HUES48 (cell line): ENCODE measurements around the gene PROSER2.

Experiments used
- H3K27ac ChIP-seq: one replicate; pipeline ENCODE4 v1.7.0; 2013; ENCODE audit warnings: low read depth, low read length, inconsistent platforms
- H3K27me3 ChIP-seq: 2 replicates; pipeline ENCODE4 v1.6.1; 2013; ENCODE audit warnings: mild to moderate bottlenecking, low read length; ENCODE audit not compliant: control insufficient read depth, insufficient read depth
- H3K36me3 ChIP-seq: 2 replicates; pipeline ENCODE4 v1.6.1; 2013; ENCODE audit warnings: low read length; ENCODE audit not compliant: control insufficient read depth, insufficient read depth
- H3K4me1 ChIP-seq: 2 replicates; pipeline ENCODE4 v1.6.1; 2013; ENCODE audit warnings: mild to moderate bottlenecking, low read length; ENCODE audit not compliant: control insufficient read depth, insufficient read depth
- H3K4me3 ChIP-seq: 2 replicates; pipeline ENCODE4 v1.5.1; 2013; ENCODE audit warnings: mild to moderate bottlenecking, low read depth, low read length
- H3K9ac ChIP-seq: 2 replicates; pipeline ENCODE4 v1.6.1; 2013; ENCODE audit warnings: mild to moderate bottlenecking, low read depth, low read length, moderate library complexity
- H3K9me3 ChIP-seq: 2 replicates; pipeline ENCODE4 v1.6.1; 2013; ENCODE audit warnings: low read length; ENCODE audit not compliant: control insufficient read depth, insufficient read depth

PROSER2 gene, protein sequence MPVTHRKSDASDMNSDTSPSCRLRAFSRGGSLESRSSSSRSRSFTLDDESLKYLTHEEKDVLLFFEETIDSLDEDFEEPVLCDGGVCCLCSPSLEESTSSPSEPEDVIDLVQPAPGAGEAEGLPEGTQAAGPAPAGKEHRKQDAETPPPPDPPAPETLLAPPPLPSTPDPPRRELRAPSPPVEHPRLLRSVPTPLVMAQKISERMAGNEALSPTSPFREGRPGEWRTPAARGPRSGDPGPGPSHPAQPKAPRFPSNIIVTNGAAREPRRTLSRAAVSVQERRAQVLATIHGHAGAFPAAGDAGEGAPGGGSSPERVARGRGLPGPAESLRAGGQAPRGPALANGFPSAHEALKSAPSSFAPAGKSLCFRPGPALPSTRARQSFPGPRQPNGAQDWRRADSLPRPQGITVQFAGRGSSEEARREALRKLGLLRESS

DNA sequence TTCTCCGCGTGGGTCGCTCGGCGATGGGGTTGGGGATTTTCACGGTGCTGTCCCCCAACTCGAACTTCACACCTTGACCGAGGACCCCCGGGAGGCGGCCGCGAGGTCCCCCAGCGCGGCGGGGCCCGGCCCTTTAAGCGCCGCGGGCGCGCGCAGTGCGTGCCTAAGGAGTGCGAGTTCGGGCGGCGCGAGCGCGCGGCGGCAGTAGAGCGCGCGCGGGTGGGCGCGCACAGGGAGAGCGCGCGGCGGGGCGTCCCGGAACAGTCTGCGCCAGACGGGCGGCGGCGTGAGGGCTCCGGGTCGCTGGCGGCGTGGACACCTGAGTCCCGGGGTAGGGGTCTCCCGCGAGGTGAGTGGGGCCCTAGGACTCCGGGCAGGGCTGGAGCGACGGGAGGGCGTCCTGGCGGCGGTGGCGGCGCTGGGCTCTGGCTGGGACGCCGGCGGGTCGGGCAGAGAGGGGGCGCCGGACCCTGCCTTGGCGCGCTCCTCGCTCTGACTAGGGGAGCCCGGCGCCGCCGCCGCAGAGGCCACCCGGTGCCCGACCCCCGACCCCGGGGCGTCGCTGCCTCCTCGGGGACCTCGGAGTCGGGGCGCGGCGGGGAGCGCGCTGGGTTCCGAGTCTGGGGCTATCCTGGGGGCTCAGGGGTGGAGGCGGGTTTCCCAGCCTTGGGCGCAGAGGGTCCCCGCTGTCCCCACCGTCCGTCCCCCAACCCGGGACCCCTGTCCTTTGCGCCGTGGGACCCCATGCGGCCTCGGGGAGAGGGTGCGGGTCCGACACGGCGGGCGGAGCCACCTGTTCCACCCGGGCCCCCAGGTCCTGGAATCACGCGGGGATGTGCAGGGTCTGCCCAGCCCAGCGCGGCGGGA lies at the start of gene PROSER2:
TSS of gene PROSER2 (plus strand) at position 235 of the 867 bp plus-strand sequence. CDS start 28,722 bp downstream, outside the sequence.
- Histone ChIP-seq H3K9ac (peak within 1 kb of the TSS; percentile 59; the same call in 1 of the 2 replicates), H3K9me3 (no peaks in the 10 kb centered on the region), H3K27ac (no peak within 1 kb of the TSS), H3K4me1 (peaks cover 4% of the 10 kb centered on the region; the same call in 1 of the 2 replicates), H3K27me3 (peaks cover 14% of the 10 kb centered on the region), H3K36me3 (no peaks in the 10 kb centered on the region), H3K4me3 (peak within 1 kb of the TSS; percentile 85)

DNA sequence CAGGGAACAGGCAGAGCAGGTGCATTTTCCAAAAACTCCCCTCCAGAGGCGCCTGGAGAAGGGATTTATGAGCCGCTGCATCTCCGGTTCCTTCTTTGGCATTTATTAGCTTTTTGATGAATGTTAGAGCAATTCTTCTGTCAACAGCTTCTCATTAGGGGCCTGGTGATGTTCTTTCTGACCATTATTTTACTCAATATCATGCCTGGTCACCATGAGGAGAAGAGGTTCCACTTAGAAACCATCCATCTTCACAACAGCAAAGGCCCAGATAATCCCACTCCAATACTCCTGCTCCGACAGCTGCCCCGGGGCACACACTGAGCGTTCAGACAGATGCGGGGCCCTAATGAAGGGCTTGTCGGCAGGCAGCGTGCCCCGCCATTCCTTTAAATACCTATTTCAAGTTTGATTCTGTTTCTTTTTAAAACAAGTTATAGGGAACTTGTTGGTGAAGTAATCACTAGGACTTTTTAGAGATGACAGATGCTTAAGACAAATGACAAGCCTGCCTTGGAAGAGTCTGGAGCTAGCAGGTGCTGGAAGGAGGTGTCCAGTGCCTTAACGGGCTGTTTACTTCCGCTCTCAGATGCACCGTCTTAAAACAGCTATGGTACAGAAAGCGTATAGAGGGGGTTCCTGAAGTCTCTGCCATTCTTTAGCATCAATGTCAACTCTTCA lies 49.3 kb upstream of the PROSER2 start:
- Histone ChIP-seq H3K9ac (no peak overlapping the region), H3K4me1 (no peaks in the 10 kb centered on the region), H3K27ac (no peak overlapping the region), H3K36me3 (no peaks in the 10 kb centered on the region), H3K4me3 (no peak overlapping the region), H3K9me3 (no peaks in the 10 kb centered on the region), H3K27me3 (no peaks in the 10 kb centered on the region)

DNA sequence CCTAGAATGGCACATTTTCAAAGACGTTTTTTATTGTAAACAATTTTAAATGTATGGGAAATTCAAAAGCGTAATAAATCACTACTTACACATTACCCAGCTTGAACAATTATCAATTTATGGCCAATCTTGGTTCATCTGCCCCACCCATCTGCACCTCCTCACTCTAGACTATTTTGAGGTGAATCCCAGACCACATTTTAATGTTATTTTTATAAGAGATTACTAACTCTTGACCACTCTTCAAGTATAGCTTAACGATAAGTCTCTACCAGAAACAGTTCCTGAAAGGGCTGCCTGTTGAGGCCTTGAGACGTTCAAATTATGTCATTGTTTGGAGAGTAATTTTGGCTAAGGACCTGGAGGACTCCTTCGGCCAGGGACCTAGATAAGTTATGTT lies 47.7 kb upstream of the PROSER2 start:
- Histone ChIP-seq H3K9me3 (no peaks in the 10 kb centered on the region), H3K27ac (no peak overlapping the region), H3K9ac (no peak overlapping the region), H3K4me1 (no peaks in the 10 kb centered on the region), H3K36me3 (no peaks in the 10 kb centered on the region), H3K27me3 (no peaks in the 10 kb centered on the region), H3K4me3 (no peak overlapping the region)

DNA sequence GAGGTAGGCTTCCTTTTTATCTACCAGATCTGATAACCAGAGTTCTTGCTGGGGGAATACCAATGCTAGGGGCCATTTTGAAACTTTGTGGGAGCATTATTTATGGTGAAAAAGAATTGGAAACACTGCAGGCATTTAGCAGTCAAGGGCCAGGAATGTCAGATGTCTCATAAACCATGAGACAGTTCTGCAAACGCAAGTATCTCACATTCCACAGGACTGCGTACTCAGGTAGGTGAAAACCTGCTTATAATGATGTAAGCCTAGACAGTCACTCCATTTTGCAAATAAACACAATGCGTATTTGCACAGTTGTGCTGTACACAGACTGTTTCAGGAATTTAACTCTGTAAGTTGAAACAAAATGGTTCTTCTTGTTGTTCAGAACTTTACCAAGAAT lies 47.1 kb upstream of the PROSER2 start:
- no peaks in the 10 kb centered on the region for H3K36me3 ChIP-seq
- H3K4me3 ChIP-seq, result no peak overlapping the region

DNA sequence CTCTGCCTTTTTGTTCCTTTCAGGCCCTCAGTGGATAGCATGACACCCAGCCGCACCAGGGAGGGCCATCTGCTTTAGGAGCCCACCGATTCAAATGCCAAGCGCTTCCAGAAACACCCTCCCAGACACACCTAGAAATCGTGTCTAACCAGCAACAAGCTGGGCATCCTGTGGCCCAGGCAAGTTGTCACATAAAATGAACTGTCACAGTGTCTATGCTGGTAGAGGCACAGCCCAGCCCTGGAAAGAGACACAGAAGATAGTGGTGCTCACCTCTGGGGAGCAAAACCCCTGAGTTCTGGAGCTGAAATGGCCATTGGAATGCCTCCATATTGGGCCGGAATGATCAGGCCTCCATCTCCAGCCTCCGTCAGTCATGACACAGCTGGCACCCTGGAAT lies 42.0 kb upstream of the PROSER2 start:
- H3K36me3 ChIP-seq, result no peaks in the 10 kb centered on the region
- H3K9me3 ChIP-seq, result no peaks in the 10 kb centered on the region
- no peaks in the 10 kb centered on the region for H3K27me3 ChIP-seq
- no peak overlapping the region for H3K4me3 ChIP-seq
- H3K9ac ChIP-seq, result no peak overlapping the region
- H3K4me1 ChIP-seq, result 0 out of 2 replicates have a peak, but pooled peaks cover 3% of the 10 kb centered on the region
- no peak overlapping the region for H3K27ac ChIP-seq

More for the DNA sequence above, 47.1 kb upstream of the PROSER2 start:
- Histone ChIP-seq H3K27me3 (no peaks in the 10 kb centered on the region), H3K4me1 (no peaks in the 10 kb centered on the region), H3K27ac (no peak overlapping the region), H3K9me3 (no peaks in the 10 kb centered on the region), H3K9ac (no peak overlapping the region)

DNA sequence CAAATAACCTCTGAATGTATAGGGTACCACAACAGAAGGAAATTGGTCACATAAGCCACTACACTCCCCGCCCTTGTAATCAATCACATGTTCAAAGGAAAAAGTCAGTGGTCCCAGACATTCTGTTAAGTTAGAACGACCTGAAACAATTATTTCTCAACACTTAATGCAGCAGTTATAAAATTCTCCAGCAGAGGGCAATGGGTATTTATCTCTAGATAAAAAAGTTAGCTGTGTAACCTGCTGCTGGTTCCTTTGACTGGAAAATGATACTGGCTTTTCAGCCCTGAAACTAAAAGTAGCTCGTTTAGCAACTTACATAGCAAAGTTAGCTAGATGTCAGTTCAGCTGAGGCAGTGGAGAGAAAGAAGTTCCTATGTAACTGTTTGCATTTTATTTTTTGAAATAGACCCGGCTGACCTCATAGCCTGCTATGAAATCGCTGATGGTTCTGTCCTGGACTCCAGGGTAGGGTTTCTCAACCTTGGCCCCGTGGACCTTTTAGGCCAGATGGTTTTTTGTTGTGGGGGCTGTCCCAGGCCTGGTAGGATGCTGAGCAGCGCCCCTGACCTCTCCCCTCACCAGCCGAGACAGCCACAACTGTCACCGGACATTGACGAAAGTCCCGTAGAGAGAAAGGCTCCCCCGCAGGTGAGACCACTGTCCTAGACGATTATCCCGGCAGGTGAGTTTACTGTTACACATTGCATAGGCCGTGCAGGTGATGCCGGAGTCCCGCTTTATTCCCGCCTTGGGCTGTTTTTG lies 40.2 kb upstream of the PROSER2 start:
- no peaks in the 10 kb centered on the region for H3K27me3 ChIP-seq
- no peak overlapping the region for H3K9ac ChIP-seq
- no peaks in the 10 kb centered on the region for H3K36me3 ChIP-seq
- H3K27ac ChIP-seq, result no peak overlapping the region
- no peaks in the 10 kb centered on the region for H3K9me3 ChIP-seq
- no peak overlapping the region for H3K4me3 ChIP-seq
- H3K4me1 ChIP-seq, result 0 out of 2 replicates have a peak, but pooled peaks cover 3% of the 10 kb centered on the region

DNA sequence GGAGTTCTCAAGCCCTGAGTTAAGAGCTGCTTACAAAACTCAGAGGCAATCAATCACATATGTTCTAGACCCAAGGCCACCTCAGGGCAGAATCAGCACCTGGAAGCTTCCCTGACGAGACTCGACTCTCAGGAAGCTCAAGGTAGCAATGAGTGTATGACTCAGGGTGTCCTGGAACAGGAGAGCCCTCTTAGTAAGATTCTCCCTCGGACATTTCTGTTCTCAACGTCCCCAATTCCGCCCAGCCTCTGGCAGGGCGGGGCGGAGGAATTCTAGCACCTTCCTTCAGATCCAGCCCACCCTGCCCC lies 39.6 kb upstream of the PROSER2 start:
- H3K36me3 ChIP-seq, result no peaks in the 10 kb centered on the region
- no peak overlapping the region for H3K27ac ChIP-seq
- H3K9ac ChIP-seq, result no peak overlapping the region
- H3K9me3 ChIP-seq, result no peaks in the 10 kb centered on the region
- no peak overlapping the region for H3K4me3 ChIP-seq
- H3K4me1 ChIP-seq, result 0 out of 2 replicates have a peak, but pooled peaks cover 3% of the 10 kb centered on the region
- no peaks in the 10 kb centered on the region for H3K27me3 ChIP-seq

DNA sequence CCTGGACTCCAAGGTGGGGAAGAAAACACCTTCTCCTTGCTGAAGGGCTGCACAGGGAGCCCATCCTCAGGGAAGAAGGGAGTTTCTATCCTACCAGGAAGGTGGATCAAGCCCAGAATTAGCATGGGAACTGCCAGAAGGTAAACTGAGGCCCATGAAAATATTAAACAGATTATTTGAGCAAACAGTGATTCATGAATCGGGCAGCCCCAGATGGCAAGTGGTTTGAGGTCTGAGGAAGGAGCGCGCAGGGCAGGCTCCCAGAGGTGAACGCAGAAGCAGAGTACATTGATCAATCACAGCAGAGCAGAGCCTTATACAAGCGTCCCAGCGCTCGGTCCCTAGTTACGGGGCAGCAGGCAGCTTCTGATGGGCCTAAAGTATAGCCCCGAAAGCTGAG lies 35.8 kb upstream of the PROSER2 start:
- Histone ChIP-seq H3K4me1 (0 out of 2 replicates have a peak, but pooled peaks cover 3% of the 10 kb centered on the region), H3K27me3 (no peaks in the 10 kb centered on the region), H3K27ac (no peak overlapping the region), H3K9ac (no peak overlapping the region), H3K9me3 (no peaks in the 10 kb centered on the region), H3K36me3 (no peaks in the 10 kb centered on the region), H3K4me3 (no peak overlapping the region)

DNA sequence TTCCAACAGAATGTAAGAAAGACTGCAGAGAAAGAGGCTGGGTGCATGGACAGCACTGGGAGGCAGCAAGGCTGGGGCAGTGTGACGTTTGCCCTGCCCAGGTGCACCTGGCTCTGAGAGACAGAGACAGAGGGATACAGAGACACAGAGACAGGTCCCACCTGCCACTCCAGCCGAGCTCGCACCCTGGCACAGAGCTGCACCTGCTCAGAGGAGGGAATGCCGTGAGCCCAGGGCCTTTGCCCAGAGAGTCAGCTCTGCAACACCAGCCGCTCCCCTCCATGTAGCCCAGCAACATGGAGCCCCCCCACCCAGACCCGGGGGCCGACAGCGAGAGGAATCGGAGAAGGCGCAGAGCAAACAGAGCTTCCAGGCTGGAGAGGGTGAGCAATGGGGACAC lies 35.3 kb upstream of the PROSER2 start:
- Histone ChIP-seq H3K36me3 (no peaks in the 10 kb centered on the region), H3K9ac (no peak overlapping the region), H3K27ac (no peak overlapping the region), H3K4me1 (0 out of 2 replicates have a peak, but pooled peaks cover 3% of the 10 kb centered on the region), H3K4me3 (no peak overlapping the region), H3K27me3 (no peaks in the 10 kb centered on the region), H3K9me3 (no peaks in the 10 kb centered on the region)

DNA sequence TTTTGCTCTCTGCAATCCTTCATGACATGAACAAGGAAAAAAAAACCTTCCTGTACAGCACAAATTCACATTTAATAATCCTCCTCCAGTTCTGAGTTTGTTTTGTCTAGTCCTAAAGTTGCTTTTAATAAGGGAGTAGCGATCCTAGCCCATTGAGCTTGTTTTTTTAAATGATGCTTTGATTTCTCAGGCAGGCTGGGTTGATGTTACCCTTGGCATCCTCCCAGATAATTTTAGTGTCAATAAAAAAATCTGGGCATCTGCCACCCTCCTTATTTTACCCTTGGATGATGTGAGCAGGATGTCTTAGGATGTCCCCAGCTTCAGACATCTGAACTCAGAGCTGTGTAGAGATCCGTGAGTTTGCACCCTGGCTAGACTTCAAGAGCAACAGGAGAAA lies 33.9 kb upstream of the PROSER2 start:
- Histone ChIP-seq H3K9me3 (no peaks in the 10 kb centered on the region), H3K27ac (no peak overlapping the region), H3K27me3 (no peaks in the 10 kb centered on the region), H3K4me3 (no peak overlapping the region), H3K36me3 (no peaks in the 10 kb centered on the region), H3K4me1 (no peaks in the 10 kb centered on the region; the same call in 1 of the 2 replicates), H3K9ac (no peak overlapping the region)
